ENCODE data around the gene ALG9.

Gene ALG9

DNA sequence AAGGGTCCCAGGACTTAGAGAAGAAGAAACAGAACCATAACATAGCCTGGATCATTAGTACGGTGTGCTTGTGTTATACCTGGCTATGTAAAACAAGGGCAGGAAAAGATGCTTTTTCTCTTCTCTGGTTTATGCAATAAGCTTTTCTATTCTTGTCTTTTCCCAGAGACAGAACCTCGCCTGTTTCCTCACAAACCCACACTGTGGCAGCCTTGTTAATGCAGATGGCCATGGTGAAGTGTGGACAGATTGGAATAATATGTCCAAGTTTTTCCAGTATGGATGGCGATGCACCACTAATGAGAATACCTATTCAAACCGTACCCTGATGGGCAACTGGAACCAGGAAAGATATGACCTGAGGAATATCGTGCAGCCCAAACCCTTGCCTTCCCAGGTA, 10.8 kb upstream of the ALG9 start:
- DNase-seq, result no peak

DNA sequence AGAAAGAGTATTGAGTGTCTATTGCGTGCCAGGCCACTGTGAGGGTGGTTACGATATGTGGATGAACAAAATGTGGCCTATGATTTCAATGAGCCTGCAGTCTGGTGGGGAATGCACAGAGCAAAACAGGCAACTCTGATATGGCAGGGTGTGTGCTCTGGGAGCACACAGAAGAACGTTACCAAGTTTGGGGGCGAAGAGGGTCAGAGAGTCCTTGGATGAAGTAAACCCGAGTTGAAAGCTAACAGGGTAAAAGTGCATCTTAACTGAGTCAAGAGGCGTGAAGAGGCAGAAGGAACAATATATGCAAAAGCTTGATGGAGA, 8.2 kb upstream of the ALG9 start:
- DNase-seq, result no peak

GRCh38 chr11:111878849-111879636, 7.7 kb upstream of the ALG9 start, which contains the start of the genes CFAP68 and FDXACB1:
Gene CFAP68, plus strand, starts transcription at chr11:111879541. Its CDS starts 20 bp downstream, at chr11:111879561.
Gene FDXACB1, minus strand, starts transcription at chr11:111879165. Its CDS starts 33 bp downstream, at chr11:111879132.
- DNase-seq, result peak; percentile 94 to 95

- peak in 1 of 2 donors; percentile 25 for DNase-seq
Observed at GRCh38 chr11:111878385-111878848, 7.0 kb upstream of the ALG9 start.

- no peak for DNase-seq
Observed at GRCh38 chr11:111871693-111872161, 346 bp upstream of the ALG9 start.

DNA sequence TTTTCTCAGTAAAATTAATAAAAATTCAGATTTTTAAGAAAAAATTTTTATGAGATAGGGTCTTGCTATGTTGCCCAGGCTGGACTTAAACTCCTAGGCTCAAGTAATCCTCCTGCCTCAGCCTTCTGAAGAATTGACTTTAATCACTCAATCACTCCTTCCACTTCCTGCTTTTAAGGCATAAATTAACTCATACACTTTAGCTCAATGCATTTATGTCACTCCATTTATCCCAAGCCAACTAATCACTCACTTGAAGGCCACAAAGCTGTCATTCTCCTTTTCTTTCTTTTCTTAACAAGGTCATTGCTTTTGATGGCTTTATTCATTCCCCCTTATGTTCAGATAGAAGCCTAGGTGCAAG, 877 bp downstream of the ALG9 start:
- no peak for DNase-seq

DNA sequence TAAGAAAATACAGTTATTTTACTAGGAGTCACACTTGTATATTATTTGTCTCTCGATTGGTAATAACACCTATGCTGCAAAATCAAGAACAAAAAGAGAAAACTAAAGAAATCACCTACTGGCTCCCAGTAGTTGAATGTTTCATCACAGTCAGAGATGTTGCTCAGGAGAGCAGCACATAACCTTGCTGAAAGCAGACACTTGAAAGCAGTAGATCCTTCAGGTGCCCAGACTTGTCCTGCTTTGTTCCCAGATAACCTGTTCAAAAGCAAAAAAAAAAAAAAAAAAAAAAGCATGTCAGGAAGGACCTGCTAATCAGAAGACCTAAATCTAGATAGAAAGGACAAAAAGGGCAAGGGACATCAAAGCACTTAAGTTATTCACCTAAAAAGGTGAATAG, 1.3 kb downstream of the ALG9 start:
- no peak for DNase-seq

DNA sequence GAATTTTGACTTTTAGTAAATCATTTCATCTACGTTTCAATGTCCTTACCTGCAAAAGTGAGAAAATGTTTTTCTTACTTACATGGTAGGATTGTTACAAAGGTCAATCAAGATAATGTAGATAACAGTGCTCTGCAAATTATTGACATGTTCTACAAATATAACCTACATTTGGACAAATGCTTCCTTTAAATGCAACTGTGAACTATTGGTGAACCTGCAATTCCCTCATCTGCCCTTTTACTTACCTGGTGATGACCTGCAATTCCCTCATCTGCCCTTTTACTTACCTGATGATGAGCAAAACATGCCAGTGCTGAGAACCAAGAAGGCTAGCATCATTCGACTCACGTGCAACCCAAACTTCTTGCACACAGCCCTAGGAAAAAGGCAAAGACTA, 11.1 kb downstream of the ALG9 start:
- no peak for DNase-seq

GRCh38 chr11:111855506-111855905, 15.9 kb downstream of the ALG9 start:
- no peak for DNase-seq

GRCh38 chr11:111852103-111852502, 19.3 kb downstream of the ALG9 start:
- no peak for DNase-seq

- DNase-seq, result peak in 1 of 2 donors; percentile 20
Observed at GRCh38 chr11:111851636-111852035, 19.7 kb downstream of the ALG9 start.

- DNase-seq, result no peak
Observed at GRCh38 chr11:111851067-111851466, 20.3 kb downstream of the ALG9 start.

DNA sequence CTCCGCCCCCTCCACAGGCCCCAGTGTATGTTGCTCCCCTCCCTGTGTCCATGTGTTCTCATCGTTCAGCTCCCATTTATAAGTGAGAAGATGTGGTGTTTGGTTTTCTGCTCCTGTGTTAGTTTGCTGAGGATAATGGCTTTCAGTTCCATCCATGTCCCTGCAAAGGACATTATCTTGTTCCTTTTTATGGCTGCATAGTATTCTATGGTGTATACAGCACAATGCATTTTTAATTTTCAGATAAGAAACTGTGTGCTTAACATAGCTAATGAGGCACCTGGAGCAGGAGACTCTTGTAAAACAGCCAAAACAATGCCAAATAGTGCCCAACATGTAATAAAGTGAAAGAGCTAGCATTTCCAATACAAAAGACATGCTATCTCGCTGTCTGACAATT, 21.8 kb downstream of the ALG9 start:
- no peak for DNase-seq

DNA sequence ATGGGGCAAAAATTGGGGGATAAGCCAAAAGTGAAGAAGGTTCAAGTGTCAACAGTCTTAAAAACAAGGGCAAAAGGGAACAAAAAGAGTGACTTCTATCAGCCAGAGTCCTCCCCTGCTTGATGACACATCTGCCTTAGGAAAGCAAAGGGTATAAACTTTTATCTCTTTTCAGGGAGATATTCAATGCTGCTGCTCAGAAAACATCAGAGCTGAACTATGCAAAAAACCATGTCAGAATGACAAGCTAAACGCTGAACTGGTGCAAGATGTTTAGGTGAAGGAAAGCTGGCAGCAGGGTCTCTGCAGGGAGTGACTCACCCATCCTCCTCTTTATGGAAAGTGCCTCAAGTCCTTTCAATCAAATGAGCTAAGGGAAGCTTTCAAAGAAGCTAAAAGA, 24.7 kb downstream of the ALG9 start:
- no peak for DNase-seq

- DNase-seq, result no peak
Observed at GRCh38 chr11:111846063-111846462, 25.3 kb downstream of the ALG9 start.

GRCh38 chr11:111845276-111846028, 25.9 kb downstream of the ALG9 start:
- DNase-seq, result no peak

GRCh38 chr11:111843661-111844060, 27.7 kb downstream of the ALG9 start:
- DNase-seq, result no peak

DNA sequence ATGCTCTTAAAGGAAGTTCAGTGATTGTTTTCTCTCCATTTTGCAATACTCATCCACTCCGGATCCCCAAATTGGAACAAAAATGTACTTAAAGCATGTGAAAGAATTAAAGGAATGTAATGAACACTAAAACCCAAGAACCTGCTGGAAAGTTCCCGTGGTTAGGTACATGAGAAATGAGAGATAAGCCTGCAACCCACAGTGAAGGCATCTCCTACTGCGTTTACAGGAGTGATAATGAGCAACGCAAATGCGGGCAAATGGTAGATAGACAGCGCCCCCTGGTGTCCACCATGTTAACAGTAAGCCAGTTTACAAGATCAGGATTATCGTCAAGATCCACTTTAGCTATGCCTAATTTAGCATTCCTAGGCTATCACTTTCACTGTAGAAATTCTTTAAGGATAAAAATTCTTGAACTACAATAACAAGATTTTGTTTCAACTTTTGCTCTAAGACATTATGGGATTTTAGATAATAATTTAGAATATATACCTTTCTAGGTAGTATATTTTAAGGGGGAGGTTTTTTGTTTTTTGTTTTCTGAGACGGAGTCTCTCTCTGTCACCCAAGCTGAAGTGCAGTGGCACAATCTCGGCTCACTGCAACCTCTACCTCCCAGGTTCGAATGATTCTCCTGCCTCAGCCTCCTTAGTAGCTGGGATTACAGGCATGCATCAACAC, 29.9 kb downstream of the ALG9 start:
- DNase-seq, result peak; percentile 71 to 92

DNA sequence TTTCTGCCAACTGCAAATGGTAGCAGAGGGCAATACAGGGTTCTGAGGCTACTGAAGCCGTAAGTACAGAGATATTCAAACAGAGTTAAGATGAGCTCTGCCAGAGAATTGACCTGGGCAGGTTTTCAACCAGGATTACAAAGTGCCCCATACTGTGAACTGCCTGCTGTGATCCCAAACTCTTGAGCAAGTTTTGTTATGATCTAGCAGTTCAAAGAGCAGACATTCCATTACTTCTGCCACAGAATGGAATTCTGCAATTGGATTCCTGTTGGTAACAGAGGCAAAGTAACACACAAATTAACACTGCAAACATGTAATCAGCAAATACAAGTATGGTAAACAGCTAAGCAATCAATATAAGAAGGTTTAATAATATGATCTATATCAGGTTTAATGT, 31.2 kb downstream of the ALG9 start:
- no peak for DNase-seq

GRCh38 chr11:111838054-111838453, 33.3 kb downstream of the ALG9 start:
- no peak for DNase-seq

GRCh38 chr11:111837366-111837891, 34.0 kb downstream of the ALG9 start:
- DNase-seq, result no peak

DNA sequence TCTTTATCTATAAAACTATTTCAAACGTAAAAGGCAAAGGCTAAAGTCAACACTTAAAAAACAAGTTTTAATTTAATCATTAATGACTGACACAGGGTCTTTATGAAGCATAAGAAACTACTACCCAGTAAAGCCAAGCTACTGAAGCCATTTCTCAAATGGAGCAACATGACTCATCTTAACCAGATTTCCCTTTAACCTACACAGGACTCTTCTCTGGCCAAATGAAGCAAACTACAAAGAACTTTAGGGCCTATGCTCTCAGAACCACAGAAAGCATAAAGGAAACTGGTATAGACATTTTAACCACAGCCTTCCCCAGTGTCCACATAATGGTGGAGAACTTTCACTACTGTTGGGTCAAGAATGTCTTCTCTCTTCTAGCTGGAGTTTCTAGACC, 34.7 kb downstream of the ALG9 start:
- no peak for DNase-seq

DNA sequence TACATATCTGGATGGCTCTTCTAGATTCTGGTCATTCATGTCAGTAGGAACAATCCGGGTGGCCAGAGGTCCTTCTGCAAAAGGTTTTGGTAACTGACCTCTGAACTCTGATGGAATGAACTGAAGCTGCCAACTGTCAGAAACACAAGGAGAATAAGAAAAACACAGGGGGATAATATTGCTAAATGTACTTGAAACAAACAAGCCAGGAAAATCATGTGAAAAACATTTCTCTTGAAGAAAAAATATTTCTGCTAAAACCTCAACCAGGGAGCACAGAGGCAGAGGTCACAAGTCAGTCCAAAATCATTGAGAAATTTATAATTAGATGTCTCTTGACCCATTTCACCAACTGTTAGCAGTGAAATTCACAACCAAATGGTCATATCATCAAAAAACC, 35.2 kb downstream of the ALG9 start:
- DNase-seq, result no peak

Data from hippocampal formation (tissue), 2 donors.